ENCODE measurements around the gene CTNND2. TPM values are rescaled to one million over a fixed set of nuclear protein-coding genes. Genes with fewer than 3 reads are reported as not detected.

CTNND2 gene
- total RNA-seq, 4 donors from 2014 or later = 1.3 to 2.5 (median 2.1) TPM

DNA sequence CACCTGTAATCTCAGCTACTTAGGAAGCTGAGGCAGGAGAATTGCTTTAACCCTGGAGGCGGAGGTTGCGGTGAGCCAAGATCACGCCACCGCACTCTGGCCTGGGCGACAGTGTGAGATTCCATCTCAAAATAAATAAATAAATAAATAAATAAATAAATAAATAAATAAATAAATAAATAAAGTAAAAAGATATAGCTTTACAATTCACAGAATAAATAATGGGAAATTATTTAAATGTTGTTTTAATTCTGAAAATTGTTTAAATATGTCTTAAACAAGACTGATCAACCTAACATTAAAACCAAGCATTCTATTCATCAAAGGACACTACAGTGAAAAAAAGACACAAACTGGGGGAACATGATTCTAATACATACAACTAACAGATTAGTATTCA lies 357.1 kb downstream of the CTNND2 start:
- Histone ChIP-seq H3K36me3 (no peaks in the 10 kb centered on the region), H3K9me3 (no peaks in the 10 kb centered on the region), H3K27ac (replicated peaks in 1 of 4) (no peak overlapping the region), H3K4me1 (no peaks in the 10 kb centered on the region), H3K4me3 (no peak overlapping the region), H3K27me3 (peaks cover 0 to 4% (median 0%) of the 10 kb centered on the region in 4 donors)
- TF ChIP-seq EP300 (IDR thresholded peaks at IDR 0.05) = no peak
- no peak for DNase-seq (ENCODE audit: extremely low spot score)
- 99% methylated on average over 5 of the region's 5 CpGs for WGBS
- intact Hi-C loops (cut with DNase I) = no loop called here

DNA sequence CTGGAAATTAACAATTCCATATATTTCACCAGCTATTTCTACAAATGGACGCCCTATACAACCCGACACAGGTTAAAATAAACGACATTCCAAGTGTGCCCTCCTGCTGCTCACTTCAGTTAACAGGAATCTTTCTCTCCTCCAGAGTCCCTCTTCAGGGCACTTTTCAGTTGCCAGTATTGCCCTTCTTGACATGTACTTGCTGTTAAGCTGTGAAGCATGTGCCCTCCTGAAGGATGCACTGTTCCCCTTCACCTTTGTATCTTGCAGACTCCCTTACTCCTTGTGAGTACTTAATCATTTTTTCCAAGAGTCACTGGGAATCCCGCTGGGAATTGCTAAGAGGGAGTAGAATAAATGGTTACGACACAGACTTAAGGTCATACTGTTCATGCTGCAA lies 364.1 kb downstream of the CTNND2 start:
- no peak overlapping the region for H3K27ac ChIP-seq (replicated peaks in 1 of 4)
- no peaks in the 10 kb centered on the region for H3K4me1 ChIP-seq
- no peak for DNase-seq (ENCODE audit: extremely low spot score)
- intact Hi-C loops (cut with DNase I) = no loop called here
- WGBS = 85% methylated on average over 5 of the region's 5 CpGs
- TF ChIP-seq POLR2AphosphoS5 (IDR thresholded peaks at IDR 0.05) (no peak), POLR2A (IDR thresholded peaks at IDR 0.05; ENCODE audit: low read depth) (no peak), EP300 (IDR thresholded peaks at IDR 0.05) (no peak)
- TF ChIP-seq, protein P1, sequence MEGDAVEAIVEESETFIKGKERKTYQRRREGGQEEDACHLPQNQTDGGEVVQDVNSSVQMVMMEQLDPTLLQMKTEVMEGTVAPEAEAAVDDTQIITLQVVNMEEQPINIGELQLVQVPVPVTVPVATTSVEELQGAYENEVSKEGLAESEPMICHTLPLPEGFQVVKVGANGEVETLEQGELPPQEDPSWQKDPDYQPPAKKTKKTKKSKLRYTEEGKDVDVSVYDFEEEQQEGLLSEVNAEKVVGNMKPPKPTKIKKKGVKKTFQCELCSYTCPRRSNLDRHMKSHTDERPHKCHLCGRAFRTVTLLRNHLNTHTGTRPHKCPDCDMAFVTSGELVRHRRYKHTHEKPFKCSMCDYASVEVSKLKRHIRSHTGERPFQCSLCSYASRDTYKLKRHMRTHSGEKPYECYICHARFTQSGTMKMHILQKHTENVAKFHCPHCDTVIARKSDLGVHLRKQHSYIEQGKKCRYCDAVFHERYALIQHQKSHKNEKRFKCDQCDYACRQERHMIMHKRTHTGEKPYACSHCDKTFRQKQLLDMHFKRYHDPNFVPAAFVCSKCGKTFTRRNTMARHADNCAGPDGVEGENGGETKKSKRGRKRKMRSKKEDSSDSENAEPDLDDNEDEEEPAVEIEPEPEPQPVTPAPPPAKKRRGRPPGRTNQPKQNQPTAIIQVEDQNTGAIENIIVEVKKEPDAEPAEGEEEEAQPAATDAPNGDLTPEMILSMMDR (IDR thresholded peaks at IDR 0.05) = no peak
- no peak overlapping the region for H3K4me3 ChIP-seq
- peaks cover 0 to 10% (median 0%) of the 10 kb centered on the region in 4 donors for H3K27me3 ChIP-seq
- H3K36me3 ChIP-seq = no peaks in the 10 kb centered on the region
- no peaks in the 10 kb centered on the region for H3K9me3 ChIP-seq

DNA sequence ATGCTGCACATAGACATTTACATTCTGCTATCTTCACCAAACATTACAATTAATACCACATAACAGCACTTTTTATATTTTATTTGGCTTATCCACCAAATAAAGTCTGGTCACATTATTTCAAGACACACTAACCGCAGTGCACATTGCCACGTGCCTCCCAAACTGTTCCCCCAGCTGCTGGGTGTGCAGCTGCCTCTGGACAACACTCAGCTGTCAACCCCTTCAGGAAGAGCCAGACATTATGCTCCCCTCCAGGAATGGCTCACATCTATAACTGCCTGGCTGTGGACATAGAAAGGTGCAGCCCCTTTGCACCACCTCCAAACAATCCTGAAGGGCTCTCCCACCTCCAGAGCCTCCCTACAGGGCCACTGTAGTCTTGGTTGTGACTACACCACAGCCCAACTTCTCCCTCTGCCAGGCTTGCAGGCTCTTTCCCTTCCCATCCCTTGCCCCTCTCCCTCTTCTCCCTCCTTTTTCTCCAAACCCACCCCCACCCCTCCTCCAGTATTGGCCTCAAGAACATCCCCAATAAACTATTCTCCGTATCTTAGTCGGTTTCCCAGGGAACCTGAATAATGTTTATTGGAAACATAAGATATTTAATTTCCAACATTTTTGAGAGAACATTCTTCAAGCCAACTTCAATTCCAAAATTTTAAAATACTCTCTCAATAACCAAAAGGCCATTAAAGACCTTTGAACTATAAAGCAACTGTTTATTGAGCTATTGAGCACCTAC lies 372.3 kb downstream of the CTNND2 start:
- H3K36me3 ChIP-seq = no peaks in the 10 kb centered on the region
- H3K4me1 ChIP-seq = peaks cover 0 to 3% (median 0%) of the 10 kb centered on the region in 4 donors
- WGBS = 37% methylated on average over 4 of the region's 4 CpGs
- no peak overlapping the region for H3K27ac ChIP-seq (replicated peaks in 1 of 4)
- intact Hi-C loops (cut with DNase I) = no loop called here
- no peak overlapping the region for H3K4me3 ChIP-seq
- TF ChIP-seq EP300 (IDR thresholded peaks at IDR 0.05) = no peak
- TF ChIP-seq, protein P1 (IDR thresholded peaks at IDR 0.05) = no peak
- no peak for TF ChIP-seq POLR2AphosphoS5 (IDR thresholded peaks at IDR 0.05)
- no peak for TF ChIP-seq POLR2A (IDR thresholded peaks at IDR 0.05; ENCODE audit: low read depth)
- H3K9me3 ChIP-seq = no peaks in the 10 kb centered on the region
- no peak for DNase-seq (ENCODE audit: extremely low spot score)
- H3K27me3 ChIP-seq = no peaks in the 10 kb centered on the region

DNA sequence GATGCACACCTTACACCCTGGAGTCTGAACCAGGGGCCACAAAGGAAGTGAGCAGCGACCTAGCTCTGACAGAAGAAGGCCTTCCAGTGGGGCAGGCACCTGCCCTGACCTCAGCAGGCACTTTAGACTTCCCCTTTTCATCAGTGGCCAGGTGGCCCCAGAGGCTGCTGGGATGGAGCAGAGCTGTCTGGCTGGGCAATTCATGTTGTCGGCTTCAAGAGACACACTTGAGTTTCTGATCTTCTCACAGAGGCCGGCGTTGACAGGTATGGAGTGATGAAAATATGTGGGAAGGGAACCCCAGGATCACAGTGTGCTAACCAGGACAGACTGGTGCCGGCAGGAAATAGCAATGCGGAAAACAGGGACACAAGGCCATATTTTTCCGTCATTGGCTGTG lies 375.5 kb downstream of the CTNND2 start:
- Histone ChIP-seq H3K27me3 (no peaks in the 10 kb centered on the region), H3K27ac (replicated peaks in 1 of 4) (no peak overlapping the region), H3K36me3 (no peaks in the 10 kb centered on the region), H3K9me3 (no peaks in the 10 kb centered on the region), H3K4me1 (peaks cover 0 to 3% (median 0%) of the 10 kb centered on the region in 4 donors), H3K4me3 (no peak overlapping the region)
- 93% methylated on average over 6 of the region's 7 CpGs for WGBS
- intact Hi-C loops (cut with DNase I) = no loop called here
- no peak for DNase-seq (ENCODE audit: extremely low spot score)
- TF ChIP-seq EP300 (IDR thresholded peaks at IDR 0.05) = no peak
- TF ChIP-seq POLR2AphosphoS5 (IDR thresholded peaks at IDR 0.05) = no peak

DNA sequence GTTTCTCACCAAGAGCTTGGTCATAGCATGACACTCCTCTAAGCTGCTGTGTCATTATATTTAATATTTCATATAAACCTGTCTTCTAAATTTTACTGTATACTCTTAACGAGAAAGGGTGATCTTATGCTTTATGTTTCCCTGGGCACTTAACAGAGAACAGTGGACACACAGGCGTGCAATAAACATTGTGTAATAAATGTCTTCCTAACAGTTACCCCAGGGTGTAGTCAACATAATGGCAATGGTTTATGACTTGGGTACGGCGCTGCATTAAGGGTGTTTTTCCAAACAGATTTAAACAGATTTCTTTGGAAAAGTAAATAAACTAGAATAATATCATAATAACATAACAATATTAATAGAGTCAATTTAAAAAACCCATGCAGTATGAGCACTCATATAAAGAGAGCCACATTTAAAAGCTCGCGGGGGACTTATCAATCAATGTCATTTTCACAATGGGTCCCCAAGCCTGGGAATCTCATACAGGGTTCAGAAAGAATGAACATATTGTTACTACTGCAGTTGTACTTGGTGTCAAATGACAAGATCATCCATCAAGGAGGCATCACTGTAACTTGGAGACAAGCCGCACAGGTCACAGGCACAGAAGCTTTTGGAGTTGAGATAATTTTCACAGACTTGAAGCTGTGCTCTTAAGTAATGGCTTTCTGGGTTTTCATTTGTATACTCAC lies 376.4 kb downstream of the CTNND2 start:
- intact Hi-C loops (cut with DNase I) = no loop called here
- no peak for DNase-seq (ENCODE audit: extremely low spot score)
- TF ChIP-seq EP300 (IDR thresholded peaks at IDR 0.05) (no peak), POLR2A (IDR thresholded peaks at IDR 0.05; ENCODE audit: low read depth) (no peak), POLR2AphosphoS5 (IDR thresholded peaks at IDR 0.05) (no peak)
- TF ChIP-seq, protein P1 (IDR thresholded peaks at IDR 0.05) = no peak
- H3K36me3 ChIP-seq = no peaks in the 10 kb centered on the region
- no peaks in the 10 kb centered on the region for H3K27me3 ChIP-seq
- no peak overlapping the region for H3K27ac ChIP-seq (replicated peaks in 1 of 4)
- H3K4me1 ChIP-seq = peaks cover 0 to 3% (median 0%) of the 10 kb centered on the region in 4 donors
- no peaks in the 10 kb centered on the region for H3K9me3 ChIP-seq
- no peak overlapping the region for H3K4me3 ChIP-seq
- WGBS = 86% methylated on average over 7 of the region's 7 CpGs

Measured in esophagus muscularis mucosa (tissue), 4 donors.